Erythroblast (primary cell): ENCODE data around the gene BRD8.
"Not testable (repeated sequence)": the region's sequence is repeated elsewhere in the genome, so short reads cannot be mapped to it uniquely, and the experiment has no call there.

Experiments
- GATA1 ChIP-seq: IDR thresholded peaks from 2 replicates; pipeline ENCODE4 v1.6.1; 2011; ENCODE audit warnings: low read depth, mild to moderate bottlenecking, control low read depth, low read length, moderate library complexity
- POLR2A ChIP-seq: IDR thresholded peaks from 2 replicates; pipeline ENCODE4 v1.6.1; 2011; ENCODE audit warnings: mild to moderate bottlenecking, low read length

GRCh38 chr5:138155977-138156376, 22.5 kb downstream of the BRD8 start:
- TF ChIP-seq POLR2A, GATA1: not testable (repeated sequence)
